HL-60 (cell line): ENCODE results near the gene ZSCAN21.

ENCODE experiments used
- POLR2AphosphoS5 ChIP-seq: IDR thresholded peaks from 2 replicates; pipeline ENCODE4 v1.6.1; 2012; ENCODE audit warnings: low read depth
- SPI1 ChIP-seq: IDR thresholded peaks from 2 replicates; pipeline ENCODE4 v1.6.1; 2012; ENCODE audit warnings: low read depth, mild to moderate bottlenecking, borderline replicate concordance
- TF ChIP-seq, protein P1 (sequence below): IDR thresholded peaks from one replicate; pipeline ENCODE4 v1.5.1; 2011; ENCODE audit warnings: low read length, control low read depth, inconsistent platforms; ENCODE audit not compliant: insufficient read depth

DNA sequence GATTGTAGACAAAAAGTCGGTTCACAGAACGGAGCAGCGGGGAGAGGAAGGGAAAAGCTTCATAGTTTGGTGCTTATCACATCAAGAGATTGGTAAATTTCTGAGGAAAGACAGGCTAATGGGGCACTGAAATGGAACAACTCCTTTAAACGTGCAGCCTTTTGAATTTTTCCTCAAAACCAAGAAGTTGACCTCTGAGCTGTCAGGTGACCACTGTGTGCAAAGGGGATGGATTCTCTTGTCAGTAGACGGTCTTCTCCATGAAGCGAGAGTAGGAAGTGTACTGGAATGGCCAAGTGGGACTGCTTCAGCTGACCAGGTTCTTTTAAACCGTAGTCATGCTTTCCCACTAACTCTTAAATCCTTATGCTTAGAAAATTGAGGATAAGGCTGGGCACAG lies 11.2 kb upstream of the ZSCAN21 start:
- TF ChIP-seq, protein P1, sequence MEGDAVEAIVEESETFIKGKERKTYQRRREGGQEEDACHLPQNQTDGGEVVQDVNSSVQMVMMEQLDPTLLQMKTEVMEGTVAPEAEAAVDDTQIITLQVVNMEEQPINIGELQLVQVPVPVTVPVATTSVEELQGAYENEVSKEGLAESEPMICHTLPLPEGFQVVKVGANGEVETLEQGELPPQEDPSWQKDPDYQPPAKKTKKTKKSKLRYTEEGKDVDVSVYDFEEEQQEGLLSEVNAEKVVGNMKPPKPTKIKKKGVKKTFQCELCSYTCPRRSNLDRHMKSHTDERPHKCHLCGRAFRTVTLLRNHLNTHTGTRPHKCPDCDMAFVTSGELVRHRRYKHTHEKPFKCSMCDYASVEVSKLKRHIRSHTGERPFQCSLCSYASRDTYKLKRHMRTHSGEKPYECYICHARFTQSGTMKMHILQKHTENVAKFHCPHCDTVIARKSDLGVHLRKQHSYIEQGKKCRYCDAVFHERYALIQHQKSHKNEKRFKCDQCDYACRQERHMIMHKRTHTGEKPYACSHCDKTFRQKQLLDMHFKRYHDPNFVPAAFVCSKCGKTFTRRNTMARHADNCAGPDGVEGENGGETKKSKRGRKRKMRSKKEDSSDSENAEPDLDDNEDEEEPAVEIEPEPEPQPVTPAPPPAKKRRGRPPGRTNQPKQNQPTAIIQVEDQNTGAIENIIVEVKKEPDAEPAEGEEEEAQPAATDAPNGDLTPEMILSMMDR, result no peak
- no peak for TF ChIP-seq POLR2AphosphoS5
- TF ChIP-seq SPI1, result no peak
